GM18526 (cell line): Measurements from ENCODE around the gene NMNAT3.

ENCODE experiments used
- POLR2A ChIP-seq: IDR thresholded peaks from 3 replicates; pipeline ENCODE4 v1.6.1; 2011; ENCODE audit not compliant: insufficient read length; ENCODE audit errors: extremely low read depth

NMNAT3 gene

GRCh38 chr3:139532976-139533375 lies 144.8 kb downstream of the NMNAT3 start:
- no peak for TF ChIP-seq POLR2A

DNA sequence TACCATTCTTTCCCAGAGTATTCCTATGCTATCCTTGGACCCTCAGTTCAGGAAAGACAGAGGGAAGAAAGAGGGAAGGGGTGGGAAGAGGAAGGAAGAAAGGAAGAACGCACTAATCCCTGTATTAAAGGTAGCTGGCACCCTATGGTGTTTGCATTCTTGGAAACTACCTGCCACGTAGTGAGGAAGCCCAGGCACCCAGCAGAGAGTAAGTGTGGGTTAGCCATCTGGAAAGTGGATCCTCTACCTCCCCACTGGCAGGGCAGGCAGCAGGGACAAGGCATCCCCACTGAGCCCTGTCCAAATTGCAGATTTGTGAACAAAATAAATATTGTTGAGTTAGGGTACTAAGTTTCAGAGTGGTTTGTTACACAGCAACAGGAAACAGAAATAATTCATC lies 147.1 kb downstream of the NMNAT3 start:
- no peak for TF ChIP-seq POLR2A

- no peak for TF ChIP-seq POLR2A
These were observed 148.1 kb downstream of the NMNAT3 start for GRCh38 chr3:139529662-139530061.

GRCh38 chr3:139528924-139529323 lies 148.8 kb downstream of the NMNAT3 start:
- no peak for TF ChIP-seq POLR2A

GRCh38 chr3:139528281-139528680 lies 149.5 kb downstream of the NMNAT3 start:
- no peak for TF ChIP-seq POLR2A

GRCh38 chr3:139527265-139527664 lies 150.5 kb downstream of the NMNAT3 start:
- TF ChIP-seq POLR2A, result no peak

GRCh38 chr3:139526146-139526545 lies 151.6 kb downstream of the NMNAT3 start:
- TF ChIP-seq POLR2A, result no peak

DNA sequence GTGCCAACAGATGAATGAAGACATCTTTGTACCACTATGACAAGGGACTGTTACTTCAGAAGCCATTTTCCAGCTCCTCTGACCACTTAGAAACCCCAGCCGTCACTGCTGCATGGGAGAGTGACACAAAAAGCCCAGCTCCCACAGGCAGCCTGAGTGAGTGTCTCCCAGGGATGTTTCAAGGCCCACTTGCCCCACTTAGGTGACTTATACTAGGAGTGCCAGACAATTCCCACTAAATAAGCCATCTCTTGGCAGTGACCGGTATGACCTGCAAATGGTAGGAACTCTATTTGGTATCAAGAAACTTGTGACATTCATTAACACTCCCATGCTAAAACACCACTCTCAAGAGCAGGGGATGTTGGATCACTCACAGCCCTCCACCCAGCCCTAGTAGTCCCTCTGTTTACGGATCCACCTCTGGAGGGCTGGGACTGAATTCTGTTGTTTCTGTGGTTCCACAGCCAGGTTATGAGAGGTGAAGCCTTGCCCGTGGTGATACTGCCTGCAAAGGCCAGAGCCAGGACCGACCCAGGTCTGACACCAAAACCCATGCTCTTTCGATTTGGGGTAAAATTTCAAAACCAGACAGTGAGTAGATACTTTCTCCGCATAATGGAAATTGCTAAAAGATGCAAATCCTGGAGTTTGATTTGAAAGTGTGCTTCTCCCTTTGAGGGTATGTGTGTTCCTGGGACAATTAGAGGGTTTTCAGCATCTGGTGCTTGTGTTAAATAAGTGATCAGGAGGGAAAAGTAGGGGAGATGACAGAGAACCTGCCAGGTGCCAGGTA lies 152.7 kb downstream of the NMNAT3 start:
- TF ChIP-seq POLR2A, result no peak

DNA sequence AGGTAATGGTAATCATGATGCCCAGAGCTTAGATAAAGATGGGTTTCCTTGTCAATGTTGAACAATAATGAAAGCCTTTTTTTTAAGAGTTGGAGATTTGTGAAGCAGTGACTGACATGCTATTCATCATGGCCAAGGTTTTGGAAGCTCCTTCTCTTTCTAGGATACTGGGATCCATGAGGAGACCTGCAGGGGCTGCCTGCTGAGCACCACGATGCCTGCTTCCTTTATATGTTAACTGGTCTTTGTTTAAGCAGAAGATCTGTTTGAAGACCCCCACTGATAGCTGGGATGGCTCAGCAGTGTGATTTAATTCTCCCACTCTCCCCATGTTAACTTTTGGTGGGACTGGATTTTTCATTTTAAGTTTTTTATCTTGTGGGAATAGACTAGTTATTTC lies 154.1 kb downstream of the NMNAT3 start:
- TF ChIP-seq POLR2A, result no peak

- no peak for TF ChIP-seq POLR2A
These were observed 154.6 kb downstream of the NMNAT3 start for GRCh38 chr3:139523166-139523565.

- no peak for TF ChIP-seq POLR2A
These were observed 155.4 kb downstream of the NMNAT3 start for GRCh38 chr3:139522421-139522820.

GRCh38 chr3:139521816-139522215 lies 156.0 kb downstream of the NMNAT3 start:
- no peak for TF ChIP-seq POLR2A

GRCh38 chr3:139521144-139521543 lies 156.6 kb downstream of the NMNAT3 start:
- no peak for TF ChIP-seq POLR2A

DNA sequence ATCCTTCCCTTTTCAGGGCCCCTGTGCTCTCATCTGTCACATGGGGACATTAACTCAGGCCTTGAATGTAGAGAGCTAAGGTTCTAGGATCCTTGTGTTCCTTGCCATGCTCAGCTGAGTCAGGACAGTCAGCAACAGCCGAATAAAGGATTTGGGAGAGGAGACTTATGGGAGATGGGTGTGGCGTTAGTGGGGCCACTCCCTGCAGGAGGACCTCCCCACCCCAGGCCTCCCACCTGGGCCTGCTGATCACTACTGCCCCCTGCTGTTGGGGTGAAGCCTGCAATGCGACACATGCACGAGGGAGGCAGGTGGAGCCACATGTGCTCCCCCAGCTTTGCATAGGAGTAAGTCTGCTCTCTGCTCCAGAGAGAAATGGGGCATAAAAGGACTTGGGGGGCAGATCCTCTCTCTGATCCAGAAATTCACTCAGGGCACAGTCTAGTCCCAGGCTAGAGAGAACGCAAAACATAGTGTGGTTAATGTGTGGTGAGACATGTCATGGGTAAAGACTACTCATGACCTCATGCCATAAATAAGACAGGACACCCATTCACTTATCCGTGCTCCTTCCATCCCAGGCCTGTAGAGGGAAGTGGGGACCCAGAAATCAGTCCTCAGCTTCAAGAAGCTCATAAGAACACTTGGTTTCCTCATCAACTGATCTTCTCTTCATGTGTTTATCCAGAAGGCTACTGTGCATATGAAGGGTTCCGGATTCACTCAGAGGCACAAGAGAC lies 157.6 kb downstream of the NMNAT3 start:
- no peak for TF ChIP-seq POLR2A

GRCh38 chr3:139518926-139519842 lies 158.6 kb downstream of the NMNAT3 start:
- no peak for TF ChIP-seq POLR2A
